Hematopoietic multipotent progenitor cell (in vitro differentiated cells): ENCODE measurements around the gene SUPT20HL1. TPM values are rescaled to one million over a fixed set of nuclear protein-coding genes. Genes with fewer than 3 reads are reported as not detected.
A peak's percentile ranks its signal among the peaks of the same experiment; 100 is the strongest.
"Not testable (repeated sequence)": the region's sequence is repeated elsewhere in the genome, so short reads cannot be mapped to it uniquely, and the experiment has no call there.

ENCODE experiments used
- DNase-seq, 3 donors: peaks; one replicate each; pipeline ENCODE4 v3.0.0-alpha.2; 2011 to 2015; ENCODE audit warnings: low read depth in 2 of 3, low spot score in 2 of 3
- total RNA-seq: library from RNA; depleted of rRNA; stranded (reverse); fragments of >200 nt; gene quantifications from one replicate; pipeline ENCODE4 v1.2.3, GENCODE V29; 2012

The SUPT20HL1 gene
- total RNA-seq = under 0.01 TPM

DNA sequence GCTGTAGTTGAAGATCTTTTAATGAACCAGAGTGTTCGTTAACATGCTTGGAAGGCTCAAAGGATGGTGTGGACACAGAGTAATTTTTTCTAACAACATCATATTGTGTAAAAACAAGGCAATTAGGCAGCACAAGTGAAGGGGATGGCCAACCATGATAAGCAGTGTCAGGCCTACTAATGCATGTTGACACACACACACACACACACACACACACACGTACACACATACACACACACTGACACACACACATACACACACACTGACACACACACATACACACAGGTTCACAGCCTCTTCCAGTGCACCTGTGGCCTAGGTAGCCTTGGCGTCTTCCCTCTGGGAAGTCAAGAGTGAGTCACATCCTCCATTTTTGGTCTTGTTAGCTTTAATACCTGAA, at the start of gene SUPT20HL1:
Gene SUPT20HL1, plus strand, starts transcription at position 368 of the 400 bp plus-strand sequence. CDS start 2,122 bp downstream, outside the sequence.
- DNase-seq = no peak

DNA sequence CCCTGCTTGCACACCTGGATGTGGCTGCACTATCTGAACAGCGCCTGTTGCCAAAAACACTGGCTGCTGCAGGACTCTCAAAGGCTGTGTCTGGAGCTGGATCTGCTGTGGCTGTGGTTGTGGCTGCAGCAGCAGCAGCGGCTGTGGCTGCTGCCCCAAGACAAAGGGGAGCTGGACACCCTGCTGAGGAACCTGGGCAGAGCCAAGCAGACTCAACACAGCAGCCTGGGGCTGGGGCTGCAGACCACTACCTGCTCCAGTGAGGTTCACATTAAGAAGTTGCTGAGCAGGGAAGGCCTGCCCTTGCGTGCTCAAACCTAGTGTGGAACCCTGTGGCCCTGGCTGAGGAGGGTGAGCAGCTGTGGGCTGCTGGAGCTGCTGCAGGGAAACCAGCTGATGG, 49.5 kb upstream of the SUPT20HL1 start:
- not testable (repeated sequence) for DNase-seq

DNA sequence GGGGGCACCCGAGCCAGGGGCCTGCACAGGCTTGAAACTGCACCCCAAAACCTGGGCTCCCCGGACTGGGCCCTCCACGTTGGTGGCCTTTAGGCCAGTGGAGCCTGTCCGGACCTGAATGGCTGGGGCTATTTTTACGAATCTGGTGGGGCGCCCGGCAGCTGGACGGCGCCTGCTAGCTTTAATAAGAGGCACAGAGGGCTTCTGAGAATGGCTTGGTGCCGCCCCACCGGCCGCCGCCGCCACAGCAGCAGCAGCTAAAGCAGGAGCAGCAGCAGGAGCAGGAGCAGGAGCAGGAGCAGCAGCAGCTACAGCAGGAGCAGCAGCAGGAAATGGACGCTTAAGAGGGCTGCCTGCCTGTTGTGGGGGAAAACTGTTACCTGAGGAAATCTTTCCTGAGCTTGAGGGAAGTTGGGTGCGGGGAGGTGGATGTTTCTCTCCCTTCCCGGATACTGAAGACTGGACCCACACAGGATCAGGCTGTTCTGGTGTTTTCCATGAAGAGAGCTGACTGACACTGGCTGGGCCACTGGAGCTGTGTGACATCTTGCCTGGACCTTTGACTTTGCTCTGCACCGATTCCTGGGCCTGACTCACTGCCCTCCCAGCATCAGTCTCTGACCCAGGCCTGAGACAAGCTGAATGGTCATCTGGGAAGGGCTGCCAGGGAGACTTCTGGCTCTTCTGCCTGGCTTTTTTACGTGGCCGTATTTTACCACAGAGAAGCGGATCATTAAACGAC, 48.8 kb upstream of the SUPT20HL1 start:
- not testable (repeated sequence) for DNase-seq

DNA sequence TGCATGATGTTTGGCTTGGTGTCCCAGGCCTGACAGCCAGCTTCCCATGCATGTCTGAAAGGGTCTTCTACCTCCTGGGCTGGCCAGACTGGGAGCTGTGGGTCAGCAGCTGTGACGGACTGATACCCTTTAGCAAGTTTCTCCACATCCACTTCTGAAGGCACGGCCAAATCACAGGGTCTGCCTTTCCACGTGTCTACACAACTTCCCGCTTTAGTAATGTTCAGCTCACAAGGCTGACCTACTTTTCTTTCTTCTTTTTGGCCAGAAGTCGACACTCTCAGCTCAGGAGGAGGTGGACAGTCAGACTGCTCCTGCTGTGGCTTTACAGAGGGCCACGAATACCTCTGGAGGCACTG, 48.2 kb upstream of the SUPT20HL1 start:
- not testable (repeated sequence) for DNase-seq

DNA sequence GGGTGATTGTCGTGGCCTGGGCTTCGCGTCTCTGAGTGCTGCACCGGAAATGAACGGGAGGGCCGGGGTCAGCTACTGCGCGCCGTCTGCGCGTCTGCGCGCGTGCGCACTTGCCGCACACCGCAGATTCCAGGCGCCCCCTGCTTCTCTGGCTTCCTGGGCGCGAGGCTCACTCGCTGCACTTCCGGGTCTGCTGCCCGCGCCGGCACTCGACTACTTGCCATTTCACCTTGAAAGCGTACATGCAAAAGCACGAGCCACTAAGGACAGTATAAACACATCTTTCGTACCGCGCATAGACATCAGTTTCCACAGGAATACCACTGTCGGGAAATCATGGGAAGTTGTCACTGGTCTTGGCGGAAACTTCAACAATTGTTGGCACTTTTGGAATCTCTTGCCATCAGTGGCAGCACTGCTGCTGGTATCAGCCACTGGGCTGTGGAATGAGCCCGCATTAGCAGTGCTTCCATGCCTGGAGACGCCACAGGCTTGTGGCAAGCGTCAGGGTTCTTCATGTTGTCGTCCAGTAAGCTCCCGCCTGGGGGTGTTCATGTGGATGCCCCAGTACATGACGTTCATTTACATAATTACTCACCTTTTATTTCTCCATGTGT, 46.3 kb upstream of the SUPT20HL1 start, which contains the start of gene SUPT20HL2:
Gene SUPT20HL2, minus strand, starts transcription at position 51 of the 617 bp plus-strand sequence. CDS start 754 bp downstream, outside the sequence.
- DNase-seq = no peak

DNA sequence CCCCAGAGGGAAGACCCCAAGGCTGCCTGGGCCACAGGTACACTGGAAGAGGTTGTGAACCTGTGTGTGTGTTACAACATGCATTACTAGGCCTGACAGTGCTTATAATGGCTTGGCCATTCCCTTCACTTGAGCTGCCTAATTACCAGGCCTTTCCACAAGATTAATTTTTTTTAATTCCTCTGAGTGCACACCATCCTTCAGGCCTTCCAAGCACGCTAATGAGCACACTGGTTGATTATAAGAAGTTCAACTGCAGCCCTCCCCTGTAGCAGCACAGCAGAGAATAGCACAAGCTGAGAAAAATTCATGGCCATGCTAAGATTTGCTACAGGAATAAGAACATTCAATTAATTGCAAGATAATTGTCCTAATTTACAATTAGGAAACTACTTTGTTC, 44.3 kb upstream of the SUPT20HL1 start:
- no peak for DNase-seq

DNA sequence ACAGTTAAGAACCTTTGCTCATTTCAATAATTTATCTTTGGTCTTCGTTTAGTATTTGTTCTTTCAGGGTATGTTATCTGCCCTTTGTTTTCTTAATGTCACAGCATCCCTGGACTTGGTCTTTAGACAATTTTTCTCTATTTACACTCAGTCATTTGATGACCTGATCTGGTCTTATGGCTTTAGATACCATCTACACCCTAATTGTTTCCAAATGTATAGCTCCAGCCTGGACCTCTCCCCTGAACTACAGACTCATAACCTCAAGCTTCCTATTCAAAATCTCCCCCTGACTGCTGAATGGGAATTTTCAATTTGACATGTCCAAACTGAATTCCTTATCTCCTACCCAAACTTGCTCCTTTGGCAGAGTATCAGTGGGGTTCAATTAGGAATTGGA, 42.9 kb upstream of the SUPT20HL1 start:
- no peak for DNase-seq

DNA sequence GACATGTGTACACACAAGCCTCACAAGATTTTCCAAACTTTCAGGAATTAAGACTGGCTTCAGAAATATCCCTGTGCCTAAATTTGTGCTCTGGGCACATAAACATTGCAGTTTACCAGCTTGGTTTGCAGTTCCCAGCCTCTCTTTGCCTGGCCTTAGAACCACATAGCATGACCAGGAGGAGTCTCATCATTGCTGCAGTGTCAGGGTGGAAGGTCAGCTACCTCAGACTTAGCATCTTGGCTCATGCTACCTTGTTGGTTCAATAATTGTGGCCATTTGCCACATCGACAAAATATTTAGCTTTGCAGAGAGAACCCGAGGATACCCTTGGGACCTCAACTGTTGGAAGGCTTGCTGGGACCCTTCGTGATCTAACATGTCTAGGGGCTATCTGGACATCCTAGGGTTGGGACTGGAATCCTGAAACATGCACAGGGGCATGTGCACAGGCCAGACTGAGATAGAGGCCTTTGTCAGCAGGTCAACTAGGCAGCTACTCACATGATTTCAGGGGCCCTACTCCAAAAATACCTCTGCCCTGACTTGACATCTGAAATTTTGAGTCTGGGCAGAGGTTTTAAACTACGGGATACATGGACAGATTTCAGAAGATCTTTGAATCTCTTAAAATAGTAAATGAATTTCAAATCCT, 38.6 kb upstream of the SUPT20HL1 start:
- DNase-seq = no peak

DNA sequence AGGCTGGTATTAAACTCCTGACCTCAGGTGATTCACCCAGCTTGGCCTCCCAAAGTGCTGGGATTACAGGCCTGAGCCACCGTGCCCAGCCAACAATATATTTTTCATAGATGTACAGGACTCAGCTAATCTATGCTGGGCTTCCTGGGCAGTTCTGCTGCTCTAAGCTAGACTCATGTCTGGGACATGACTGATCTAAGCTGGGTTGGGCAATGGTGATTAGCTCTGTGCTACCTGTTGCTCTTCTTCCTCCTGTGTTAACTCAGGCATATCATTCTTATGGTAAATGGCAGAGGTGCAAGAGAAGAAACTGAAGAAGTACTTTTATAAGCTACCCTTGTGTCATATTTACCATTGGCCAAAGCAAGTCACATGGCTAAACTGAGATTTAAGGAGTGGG, 35.2 kb upstream of the SUPT20HL1 start:
- DNase-seq = no peak

DNA sequence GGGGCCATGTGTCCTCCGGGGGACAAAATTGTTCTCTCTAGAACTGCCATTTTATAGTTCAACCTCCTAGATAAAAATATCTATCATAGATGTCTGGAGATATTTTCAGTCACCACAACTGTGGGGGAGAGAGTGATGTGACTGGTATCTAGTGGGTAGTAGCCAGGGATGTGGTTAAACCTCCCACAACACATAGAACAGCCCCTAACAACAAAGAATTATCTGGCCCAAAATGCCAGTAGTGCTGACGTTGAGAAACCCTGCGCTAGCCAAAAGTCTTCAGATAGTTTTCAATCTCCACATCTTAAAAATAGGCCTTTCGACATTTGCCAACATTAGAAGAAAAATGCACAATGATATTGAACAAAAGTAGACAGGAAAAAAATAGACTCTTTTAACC, 27.6 kb upstream of the SUPT20HL1 start:
- DNase-seq = no peak

DNA sequence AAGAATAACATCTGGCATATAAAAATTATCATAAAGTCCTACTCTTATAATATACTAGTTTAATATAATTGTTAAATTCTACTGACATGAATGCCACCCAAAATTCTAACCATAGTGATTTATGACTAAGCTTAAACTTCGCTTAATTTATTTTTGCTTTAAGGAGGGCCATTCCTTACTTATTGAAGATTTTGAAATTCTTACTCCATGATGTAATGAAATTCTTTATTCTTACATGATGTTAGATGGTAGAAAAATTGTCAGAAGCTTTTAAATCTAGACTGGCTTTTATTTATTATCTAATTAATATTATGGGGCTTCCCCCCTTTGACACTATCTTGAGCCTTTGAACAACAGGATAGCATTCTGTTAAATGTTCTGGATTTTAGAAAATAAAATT, 27.1 kb upstream of the SUPT20HL1 start:
- DNase-seq = no peak

DNA sequence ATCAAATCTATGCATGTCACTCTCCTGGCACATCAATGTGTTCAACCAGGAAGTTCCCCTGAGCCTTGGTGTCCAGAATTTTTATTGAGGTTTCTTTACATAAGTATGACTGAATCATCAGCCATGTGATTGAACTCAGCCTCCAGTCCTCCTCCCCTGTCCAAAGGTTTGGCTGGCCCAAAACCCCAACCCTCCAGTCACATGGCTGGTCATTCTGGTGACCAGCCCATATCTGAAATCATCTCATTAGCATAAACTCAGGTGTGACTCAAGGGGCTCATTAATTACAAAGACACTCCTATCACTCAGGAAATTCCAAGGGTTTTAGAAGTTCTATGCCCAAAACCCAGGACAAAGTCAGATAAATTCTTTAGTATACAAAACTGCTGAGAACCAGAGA, 26.0 kb upstream of the SUPT20HL1 start:
- DNase-seq = no peak

DNA sequence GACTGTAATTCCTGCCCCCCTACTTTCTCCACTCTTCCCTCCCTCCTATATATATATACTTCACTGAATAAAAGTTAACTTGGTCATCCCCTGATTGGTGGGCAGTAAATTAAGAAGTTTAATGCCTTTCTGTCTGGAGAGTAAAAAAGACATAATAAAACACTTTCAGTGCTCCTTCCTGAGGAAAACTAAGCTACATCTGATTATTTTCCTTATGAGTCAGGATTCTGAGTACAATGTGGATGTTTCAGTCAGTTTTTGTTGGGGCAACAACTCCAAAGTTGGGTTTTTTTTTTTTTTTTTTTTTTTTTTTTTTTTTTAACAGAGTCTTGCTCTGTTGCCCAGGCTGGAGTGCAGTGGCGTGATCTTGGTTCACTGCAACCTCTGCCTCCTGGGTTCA, 24.6 kb upstream of the SUPT20HL1 start:
- DNase-seq = no peak

DNA sequence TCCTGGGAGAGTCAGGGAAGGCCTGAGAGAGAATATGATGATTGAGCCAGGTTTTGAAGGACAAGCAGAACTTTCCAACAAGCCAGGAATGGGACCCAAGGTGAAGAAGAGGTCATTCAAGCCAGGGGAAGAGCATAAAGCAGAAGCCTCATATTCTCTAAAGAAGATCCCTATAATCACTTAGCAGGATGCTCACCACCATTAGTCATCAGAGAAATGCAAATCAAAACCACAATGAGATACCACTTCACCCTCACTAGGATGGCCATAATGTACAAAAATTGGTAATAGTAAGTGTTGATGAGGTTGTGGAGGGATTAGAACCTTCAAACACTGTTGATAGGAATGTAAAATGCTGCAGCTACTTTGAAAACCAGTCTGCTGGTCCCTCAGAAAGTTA, 20.5 kb upstream of the SUPT20HL1 start:
- no peak for DNase-seq

DNA sequence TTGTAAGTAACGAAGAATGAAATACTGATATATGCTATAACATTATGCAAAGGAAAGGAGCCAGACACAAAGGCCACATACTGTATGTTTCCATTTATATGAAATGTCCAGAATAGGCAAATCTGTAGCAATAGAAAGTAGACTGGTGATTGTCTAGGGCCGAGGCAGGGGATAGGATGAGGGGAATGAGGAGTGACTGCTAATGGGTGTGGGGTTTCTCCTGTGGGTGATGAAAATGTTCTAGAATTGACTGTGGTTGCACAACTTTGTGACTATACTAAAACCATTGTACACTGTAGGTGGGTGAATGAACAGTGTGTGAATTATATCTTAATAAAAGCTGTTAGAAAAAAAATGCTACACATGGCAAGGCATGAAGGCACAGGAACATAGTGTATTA, 19.9 kb upstream of the SUPT20HL1 start:
- no peak for DNase-seq

DNA sequence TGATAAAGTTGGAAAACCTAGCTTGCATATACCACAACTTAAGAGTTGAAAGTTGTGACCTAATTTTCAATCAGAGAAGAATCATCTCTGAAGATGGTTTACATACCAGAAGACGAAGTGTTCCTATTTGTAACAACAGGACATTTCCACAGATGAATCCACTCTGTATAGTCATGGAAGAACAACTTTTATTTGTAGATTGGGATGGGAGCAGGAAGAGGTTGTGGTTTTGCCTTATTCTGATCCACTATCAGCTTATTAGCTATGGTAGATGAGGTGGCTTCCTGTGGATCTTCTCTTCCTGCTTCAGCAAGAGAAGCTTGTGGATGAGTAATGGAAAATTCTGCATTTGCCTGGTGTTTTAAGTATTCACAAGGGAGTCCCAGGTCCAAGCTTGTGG, 18.6 kb upstream of the SUPT20HL1 start:
- DNase-seq = no peak

DNA sequence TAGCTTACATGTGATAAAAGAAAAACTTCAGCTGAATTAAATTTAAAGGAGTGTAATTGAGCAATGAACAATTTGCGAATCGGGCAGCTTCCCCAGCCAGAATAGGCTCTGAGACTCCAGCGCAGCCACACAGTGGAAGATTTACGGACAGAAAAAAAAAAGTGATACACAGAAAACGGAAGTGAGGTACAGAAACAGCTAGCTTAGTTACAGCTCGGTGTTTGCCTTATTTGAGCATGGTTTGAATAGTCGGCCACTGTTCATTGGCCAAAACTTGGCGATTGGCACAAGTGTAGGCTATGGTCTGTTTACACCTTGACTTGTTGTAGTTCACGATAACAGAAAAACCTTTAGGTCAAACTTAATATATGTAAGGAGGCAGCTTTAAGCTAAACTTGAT, 16.7 kb upstream of the SUPT20HL1 start:
- peak in 2 of 3 donors; percentile 14 to 53 for DNase-seq

DNA sequence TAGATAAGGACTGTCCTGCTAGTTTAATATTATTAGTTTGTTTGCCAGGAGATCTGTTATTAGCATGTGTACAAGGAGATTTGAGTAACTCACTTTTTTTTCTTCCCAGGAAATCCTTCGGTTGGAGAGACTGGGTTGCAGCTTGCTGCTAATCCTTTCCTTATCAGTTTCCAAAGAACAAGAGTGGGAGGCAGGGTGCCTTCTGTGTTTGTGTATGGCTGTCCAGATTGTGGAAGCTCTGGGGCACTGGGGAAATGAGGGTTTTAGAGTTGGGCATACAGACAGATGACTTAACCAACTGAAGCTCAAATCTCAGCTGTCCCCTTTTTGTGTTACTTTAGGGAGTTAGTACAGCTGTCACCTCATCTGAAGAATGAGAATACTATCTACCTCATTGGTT, 12.6 kb upstream of the SUPT20HL1 start:
- DNase-seq = no peak

DNA sequence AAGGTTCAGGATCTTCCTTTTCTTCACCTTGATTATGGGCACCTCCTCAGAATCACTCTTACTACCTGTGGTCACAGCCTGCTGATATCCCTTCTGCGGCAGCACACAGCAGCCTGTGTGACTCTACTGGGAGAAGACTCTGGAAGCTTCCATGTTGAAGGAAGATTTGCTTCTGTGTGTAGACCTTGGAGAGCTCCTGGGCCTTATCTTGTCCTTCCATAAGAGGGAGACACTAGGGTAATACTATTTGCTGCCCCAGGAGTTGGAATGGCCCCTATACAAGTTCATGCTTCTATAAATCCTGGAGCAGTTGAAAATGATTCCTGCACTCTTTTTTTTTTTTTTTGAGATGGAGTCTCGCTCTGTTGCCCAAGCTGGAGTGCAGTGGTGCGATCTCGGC, 10.2 kb upstream of the SUPT20HL1 start:
- DNase-seq = no peak

DNA sequence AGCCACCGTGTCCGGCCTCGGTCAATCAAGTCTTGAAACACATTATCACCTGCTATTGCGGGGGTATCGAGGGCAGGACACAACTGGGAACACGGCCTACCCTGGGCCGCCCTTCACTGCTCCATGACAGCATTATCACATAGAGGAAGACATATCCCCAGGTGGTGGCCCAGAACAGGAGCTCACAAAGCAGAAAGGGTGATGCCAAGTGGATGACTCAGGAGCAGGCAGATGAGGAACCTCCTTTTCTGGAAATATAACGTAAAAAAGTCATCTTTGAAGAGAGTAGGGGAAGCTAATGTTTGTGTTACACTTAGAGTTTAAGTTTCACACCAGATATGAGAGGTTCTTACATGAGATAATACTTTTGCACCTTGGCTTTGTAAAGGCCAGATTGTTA, 5.3 kb upstream of the SUPT20HL1 start:
- no peak for DNase-seq

DNA sequence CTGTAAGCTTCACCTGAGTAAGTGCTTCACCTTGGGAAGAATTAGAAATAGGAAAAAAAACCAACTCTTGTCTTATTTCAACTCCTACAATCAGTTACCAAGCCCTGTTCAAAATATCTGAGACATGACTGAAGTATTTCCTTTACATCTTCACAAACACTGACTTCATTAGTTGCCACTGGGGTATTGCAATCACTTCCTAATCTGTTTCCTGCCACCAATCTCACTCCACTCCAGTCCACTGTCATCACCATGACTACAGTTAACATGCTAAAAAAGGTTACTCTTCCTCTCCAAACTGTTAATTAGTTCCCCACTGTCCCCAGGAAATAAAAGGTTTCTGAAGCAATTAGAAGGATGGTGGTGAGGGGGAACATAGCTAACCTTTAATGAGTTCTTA, 3.3 kb upstream of the SUPT20HL1 start:
- DNase-seq = peak in 1 of 3 donors; percentile 15
